ENCODE data around the gene COL26A1.

DNA sequence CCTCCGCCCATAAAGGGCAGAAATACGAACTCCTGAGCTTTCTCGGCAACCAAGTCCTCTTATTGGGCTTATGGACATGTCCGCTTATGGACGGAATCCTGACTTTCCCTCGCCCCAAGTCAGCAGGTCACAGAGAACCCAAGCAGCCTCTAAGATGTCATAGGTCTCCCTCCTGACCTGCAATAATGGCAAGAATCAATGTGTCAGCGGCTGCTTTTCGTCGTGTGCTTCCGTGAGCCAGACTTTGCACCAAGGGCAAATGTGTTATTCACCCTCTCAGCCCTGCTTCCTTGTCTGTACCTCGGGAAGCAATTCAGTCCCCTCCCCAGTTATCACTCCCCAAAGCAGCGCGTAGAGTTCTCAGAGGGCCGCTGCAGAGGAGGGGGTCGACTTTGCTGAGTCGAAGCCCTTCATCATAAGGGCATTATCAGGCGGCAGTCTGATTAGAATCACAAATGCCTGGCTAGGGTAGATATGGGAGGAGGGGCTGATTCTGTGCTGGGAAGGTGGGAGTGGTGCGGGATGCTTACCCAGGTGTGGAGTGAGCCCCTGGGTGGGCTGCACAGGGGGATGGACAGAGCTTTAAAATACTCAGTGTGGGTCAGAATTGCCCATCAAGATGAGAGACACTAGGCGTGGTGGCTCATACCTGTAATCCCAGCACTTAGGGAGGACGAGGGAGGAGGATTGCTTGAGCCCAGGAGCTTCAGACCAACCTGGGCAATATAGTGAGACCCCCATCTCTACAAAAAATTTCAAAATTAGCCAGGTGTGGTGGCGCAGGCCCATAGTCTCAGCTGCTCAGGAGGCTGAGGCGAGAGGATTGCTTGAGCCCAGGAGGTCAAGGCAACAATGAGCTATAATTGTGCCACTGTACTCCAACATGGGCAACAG lies 36.0 kb downstream of the COL26A1 start:
- TF ChIP-seq CTCF (IDR thresholded peaks at IDR 0.05; ENCODE audit: poor library complexity, severe bottlenecking) = no peak
- TF ChIP-seq, protein P1, sequence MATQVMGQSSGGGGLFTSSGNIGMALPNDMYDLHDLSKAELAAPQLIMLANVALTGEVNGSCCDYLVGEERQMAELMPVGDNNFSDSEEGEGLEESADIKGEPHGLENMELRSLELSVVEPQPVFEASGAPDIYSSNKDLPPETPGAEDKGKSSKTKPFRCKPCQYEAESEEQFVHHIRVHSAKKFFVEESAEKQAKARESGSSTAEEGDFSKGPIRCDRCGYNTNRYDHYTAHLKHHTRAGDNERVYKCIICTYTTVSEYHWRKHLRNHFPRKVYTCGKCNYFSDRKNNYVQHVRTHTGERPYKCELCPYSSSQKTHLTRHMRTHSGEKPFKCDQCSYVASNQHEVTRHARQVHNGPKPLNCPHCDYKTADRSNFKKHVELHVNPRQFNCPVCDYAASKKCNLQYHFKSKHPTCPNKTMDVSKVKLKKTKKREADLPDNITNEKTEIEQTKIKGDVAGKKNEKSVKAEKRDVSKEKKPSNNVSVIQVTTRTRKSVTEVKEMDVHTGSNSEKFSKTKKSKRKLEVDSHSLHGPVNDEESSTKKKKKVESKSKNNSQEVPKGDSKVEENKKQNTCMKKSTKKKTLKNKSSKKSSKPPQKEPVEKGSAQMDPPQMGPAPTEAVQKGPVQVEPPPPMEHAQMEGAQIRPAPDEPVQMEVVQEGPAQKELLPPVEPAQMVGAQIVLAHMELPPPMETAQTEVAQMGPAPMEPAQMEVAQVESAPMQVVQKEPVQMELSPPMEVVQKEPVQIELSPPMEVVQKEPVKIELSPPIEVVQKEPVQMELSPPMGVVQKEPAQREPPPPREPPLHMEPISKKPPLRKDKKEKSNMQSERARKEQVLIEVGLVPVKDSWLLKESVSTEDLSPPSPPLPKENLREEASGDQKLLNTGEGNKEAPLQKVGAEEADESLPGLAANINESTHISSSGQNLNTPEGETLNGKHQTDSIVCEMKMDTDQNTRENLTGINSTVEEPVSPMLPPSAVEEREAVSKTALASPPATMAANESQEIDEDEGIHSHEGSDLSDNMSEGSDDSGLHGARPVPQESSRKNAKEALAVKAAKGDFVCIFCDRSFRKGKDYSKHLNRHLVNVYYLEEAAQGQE (IDR thresholded peaks at IDR 0.05; ENCODE audit: borderline replicate concordance) = no peak

Measured in neural cell (in vitro differentiated cells).